NCI-H524 treated with DMSO at 0.1 percent for 48 hours (cell line): Measurements from ENCODE around the gene ETFA.

ENCODE experiments used
- DNase-seq: peaks from one replicate; lab custom pipeline; 2025; lab: John Stamatoyannopoulos, UW

Gene ETFA

GRCh38 chr15:76311100-76311953 is at the start of gene ETFA:
Gene ETFA, minus strand, starts transcription at chr15:76311469. Its CDS starts 81 bp downstream, at chr15:76311388.
- peak; percentile 89 for DNase-seq

- no peak for DNase-seq
Measured at GRCh38 chr15:76360416-76360815, 49.1 kb upstream of the ETFA start.

- no peak for DNase-seq
Measured at GRCh38 chr15:76359152-76359551, 47.9 kb upstream of the ETFA start.

GRCh38 chr15:76358453-76358852 is 47.2 kb upstream of the ETFA start:
- DNase-seq: no peak

- DNase-seq: no peak
Measured at GRCh38 chr15:76354823-76355440, 43.7 kb upstream of the ETFA start.

GRCh38 chr15:76353903-76354302 is 42.6 kb upstream of the ETFA start:
- no peak for DNase-seq

- no peak for DNase-seq
Measured at GRCh38 chr15:76353023-76353577, 41.8 kb upstream of the ETFA start.

- DNase-seq: no peak
Measured at GRCh38 chr15:76349301-76350070, 38.2 kb upstream of the ETFA start.

- DNase-seq: no peak
Measured at GRCh38 chr15:76347482-76348055, 36.3 kb upstream of the ETFA start.

- DNase-seq: no peak
Measured at GRCh38 chr15:76346669-76347481, 35.6 kb upstream of the ETFA start.

- no peak for DNase-seq
Measured at GRCh38 chr15:76345880-76346668, 34.8 kb upstream of the ETFA start.

GRCh38 chr15:76345583-76345879 is 34.3 kb upstream of the ETFA start:
- no peak for DNase-seq

GRCh38 chr15:76344893-76345582 is 33.8 kb upstream of the ETFA start:
- no peak for DNase-seq

GRCh38 chr15:76343313-76343996 is 32.2 kb upstream of the ETFA start:
- no peak for DNase-seq

- no peak for DNase-seq
Measured at GRCh38 chr15:76342382-76343201, 31.3 kb upstream of the ETFA start.

- DNase-seq: no peak
Measured at GRCh38 chr15:76342058-76342381, 30.8 kb upstream of the ETFA start.

GRCh38 chr15:76341366-76342057 is 30.2 kb upstream of the ETFA start:
- no peak for DNase-seq

- DNase-seq: no peak
Measured at GRCh38 chr15:76340803-76341365, 29.6 kb upstream of the ETFA start.
